HEK293 (cell line): Measurements from ENCODE around the gene SH3BP2.

Source experiments
- MYNN ChIP-seq: fragments of 450-650 bp; formaldehyde crosslinking; IDR thresholded peaks from 2 replicates; pipeline ENCODE4 v1.5.1; 2016; ENCODE audit warnings: missing biosample characterization, missing genetic modification characterization, borderline replicate concordance
- SETDB1 ChIP-seq: IDR thresholded peaks from one replicate; pipeline ENCODE4 v1.6.1; 2017; ENCODE audit warnings: mild to moderate bottlenecking, low read length, moderate library complexity, mixed read lengths; ENCODE audit not compliant: insufficient read length
- TCF7L2 ChIP-seq: IDR thresholded peaks from 2 replicates; pipeline ENCODE4 v1.6.1; 2011; ENCODE audit warnings: low read depth, mild to moderate bottlenecking, inconsistent platforms, low read length, moderate library complexity, borderline replicate concordance
- ZBTB49 ChIP-seq: fragments of 450-650 bp; formaldehyde crosslinking; IDR thresholded peaks from 2 replicates; pipeline ENCODE4 v1.5.1; 2016; ENCODE audit warnings: missing biosample characterization, missing genetic modification characterization, low read depth
- ZNF138 ChIP-seq: fragments of 450-650 bp; formaldehyde crosslinking; IDR thresholded peaks from 2 replicates; pipeline ENCODE4 v1.5.1; 2016; ENCODE audit warnings: missing biosample characterization, missing genetic modification characterization, borderline replicate concordance
- ZNF274 ChIP-seq, 2 experiments: fragments of 200-500 bp in 1 of 2; fragments of 450-650 bp in 1 of 2; sonication (Bioruptor generic) in 1 of 2; formaldehyde crosslinking in 1 of 2; IDR thresholded peaks; 2 replicates each; pipeline versions ENCODE4 v1.5.1 to v1.6.1; 2014 to 2016; ENCODE audit warnings: borderline replicate concordance in 1 of 2, inconsistent platforms in 1 of 2, low read length in 1 of 2, missing biosample characterization in 1 of 2, missing genetic modification characterization in 1 of 2
- ZNF585B ChIP-seq: fragments of 450-650 bp; formaldehyde crosslinking; IDR thresholded peaks from 2 replicates; pipeline ENCODE4 v1.5.1; 2016; ENCODE audit warnings: missing biosample characterization, missing genetic modification characterization
- ZNF610 ChIP-seq: fragments of 450-650 bp; formaldehyde crosslinking; IDR thresholded peaks from 2 replicates; pipeline ENCODE4 v1.5.1; 2016; ENCODE audit warnings: missing biosample characterization, missing genetic modification characterization, borderline replicate concordance
- ZNF707 ChIP-seq: fragments of 450-650 bp; formaldehyde crosslinking; IDR thresholded peaks from 2 replicates; pipeline ENCODE4 v1.5.1; 2016; ENCODE audit warnings: missing biosample characterization, missing genetic modification characterization
- ZNF777 ChIP-seq: fragments of 450-650 bp; formaldehyde crosslinking; IDR thresholded peaks from 2 replicates; pipeline ENCODE4 v1.5.1; 2017; ENCODE audit warnings: missing biosample characterization, missing genetic modification characterization, borderline replicate concordance
- TF ChIP-seq, protein P1 (sequence below): fragments of 450-650 bp; formaldehyde crosslinking; IDR thresholded peaks from 2 replicates; pipeline ENCODE4 v1.5.1; 2016; ENCODE audit warnings: missing biosample characterization, missing genetic modification characterization

GRCh38 chr4:2858451-2859217 lies 65.7 kb downstream of the SH3BP2 start:
- TF ChIP-seq SETDB1: no peak
- TF ChIP-seq MYNN (tag by site-specific recombination): no peak
- TF ChIP-seq, protein P1, sequence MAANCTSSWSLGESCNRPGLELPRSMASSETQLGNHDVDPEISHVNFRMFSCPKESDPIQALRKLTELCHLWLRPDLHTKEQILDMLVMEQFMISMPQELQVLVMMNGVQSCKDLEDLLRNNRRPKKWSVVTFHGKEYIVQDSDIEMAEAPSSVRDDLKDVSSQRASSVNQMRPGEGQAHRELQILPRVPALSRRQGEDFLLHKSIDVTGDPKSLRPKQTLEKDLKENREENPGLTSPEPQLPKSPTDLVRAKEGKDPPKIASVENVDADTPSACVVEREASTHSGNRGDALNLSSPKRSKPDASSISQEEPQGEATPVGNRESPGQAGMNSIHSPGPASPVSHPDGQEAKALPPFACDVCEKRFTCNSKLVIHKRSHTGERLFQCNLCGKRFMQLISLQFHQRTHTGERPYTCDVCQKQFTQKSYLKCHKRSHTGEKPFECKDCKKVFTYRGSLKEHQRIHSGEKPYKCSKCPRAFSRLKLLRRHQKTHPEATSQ: no peak
- no peak for TF ChIP-seq ZNF707 (tag by site-specific recombination)
- TF ChIP-seq ZNF585B (tag by site-specific recombination): no peak
- no peak for TF ChIP-seq ZNF138
- no peak for TF ChIP-seq ZNF777
- no peak for TF ChIP-seq ZBTB49 (tag by site-specific recombination)
- no peak for TF ChIP-seq ZNF610 (tag by site-specific recombination)
- TF ChIP-seq TCF7L2: no peak
- no peak for TF ChIP-seq ZNF274 (IDR thresholded peaks at IDR 0.05; ENCODE audit: low read length)
- TF ChIP-seq ZNF274 (tag by site-specific recombination; IDR thresholded peaks at IDR 0.05; ENCODE audit: borderline replicate concordance): no peak
